Breast epithelium (tissue), 4 donors: Measurements from ENCODE around the gene CALY. TPM values are rescaled to one million over a fixed set of nuclear protein-coding genes. Genes with fewer than 3 reads are reported as not detected.

ENCODE experiments used
- DNase-seq, 2 donors: peaks; one replicate each; pipeline ENCODE4 v3.0.0-alpha.2; 2019; ENCODE audit warnings: low spot score in 2 of 2
- H3K27ac ChIP-seq, 2 donors: fragments of 200-600 bp; sonication (generic) in 1 of 2; one replicate each; pipeline ENCODE4 v1.5.1; 2016 to 2019; ENCODE audit warnings: mild to moderate bottlenecking in 1 of 2
- H3K27me3 ChIP-seq, 2 donors: fragments of 200-600 bp; sonication (generic) in 1 of 2; one replicate each; pipeline versions ENCODE4 v1.5.1 to v1.6.0; 2017 to 2019; ENCODE audit warnings: control low read depth in 1 of 2, mild to moderate bottlenecking in 1 of 2
- H3K36me3 ChIP-seq: fragments of 200-600 bp; one replicate; pipeline ENCODE4 v1.5.1; 2019
- H3K4me1 ChIP-seq, 2 donors: fragments of 200-600 bp; sonication (generic); one replicate each; pipeline ENCODE4 v1.5.1; 2016 to 2019; ENCODE audit warnings: control low read depth in 1 of 2
- H3K4me3 ChIP-seq, 3 donors: fragments of 200-600 bp; sonication (generic); 1 replicate in 2 of 3; 2 replicates in 1 of 3; pipeline ENCODE4 v1.5.1; 2016 to 2019; ENCODE audit warnings: mild to moderate bottlenecking in 3 of 3, moderate library complexity in 2 of 3
- H3K9me3 ChIP-seq, 2 donors: fragments of 200-600 bp; sonication (generic) in 1 of 2; one replicate each; pipeline ENCODE4 v1.5.1; 2016 to 2019; ENCODE audit warnings: control low read depth in 1 of 2
- CTCF ChIP-seq, 3 donors: fragments of 450-650 bp; IDR thresholded peaks; one replicate each; pipeline ENCODE4 v1.5.1; 2016 to 2017; ENCODE audit warnings: antibody characterized with exemption in 3 of 3, mild to moderate bottlenecking in 3 of 3, moderate library complexity in 3 of 3
- POLR2A ChIP-seq: fragments of 450-650 bp; IDR thresholded peaks from one replicate; pipeline ENCODE4 v1.6.1; 2016; ENCODE audit warnings: antibody characterized with exemption, mild to moderate bottlenecking, moderate library complexity
- POLR2AphosphoS5 ChIP-seq, 3 donors: sonication (generic); formaldehyde crosslinking; IDR thresholded peaks; one replicate each; pipeline ENCODE4 v1.6.1; 2017; ENCODE audit warnings: antibody characterized with exemption in 3 of 3
- intact Hi-C: fragments of 100-400 bp; cut with DNase I; formaldehyde crosslinking; loops from one replicate; pipeline ENCODE4 v1.15.1; 2023; ENCODE audit warnings: low total_unique reads
- total RNA-seq, 3 donors: library from RNA; depleted of rRNA; stranded (reverse); fragments of >200 nt; gene quantifications; one replicate each; pipeline ENCODE4 v1.1.0, GENCODE V29; 2016

The CALY gene
- total RNA-seq, 3 donors from 2014 or later = 0.66 TPM; not detected in 2

- Histone ChIP-seq H3K27me3 (no peaks in the 10 kb centered on the region), H3K4me3 (no peak overlapping the region), H3K4me1 (no peaks in the 10 kb centered on the region), H3K9me3 (no peaks in the 10 kb centered on the region), H3K36me3 (no peaks in the 10 kb centered on the region), H3K27ac (no peak overlapping the region)
- DNase-seq = no peak
- intact Hi-C loops = no loop called here
- no peak for TF ChIP-seq POLR2A
- TF ChIP-seq POLR2AphosphoS5 (IDR thresholded peaks at IDR 0.05) = no peak
- no peak for TF ChIP-seq CTCF (IDR thresholded peaks at IDR 0.05)
Observed at GRCh38 chr10:133313192-133313591, 23.5 kb downstream of the CALY start.

DNA sequence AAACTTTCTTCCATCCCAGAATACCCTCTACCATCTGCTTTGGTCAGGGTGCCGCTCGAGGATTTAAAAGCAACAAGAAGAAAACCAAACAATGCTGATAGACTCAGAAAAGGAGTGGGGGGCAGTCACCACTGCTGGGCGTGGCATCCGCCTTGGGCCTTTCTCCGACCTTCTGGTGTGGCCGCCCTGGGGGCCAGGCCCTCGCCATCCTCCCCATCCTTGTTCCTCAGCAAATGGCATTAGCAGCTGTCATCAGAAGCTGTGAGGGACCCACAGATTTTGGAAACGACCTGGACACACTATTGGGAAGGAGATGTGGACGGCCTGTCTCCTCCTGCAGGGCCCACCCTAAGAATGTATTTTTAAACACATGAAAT is 23.9 kb downstream of the CALY start:
- H3K27me3 ChIP-seq = no peaks in the 10 kb centered on the region
- intact Hi-C loops = no loop called here
- H3K36me3 ChIP-seq = no peaks in the 10 kb centered on the region
- no peaks in the 10 kb centered on the region for H3K9me3 ChIP-seq
- H3K27ac ChIP-seq = no peak overlapping the region
- H3K4me3 ChIP-seq = no peak overlapping the region
- H3K4me1 ChIP-seq = no peaks in the 10 kb centered on the region
- TF ChIP-seq CTCF (IDR thresholded peaks at IDR 0.05) (no peak), POLR2AphosphoS5 (IDR thresholded peaks at IDR 0.05) (no peak), POLR2A (no peak)
- DNase-seq = no peak

DNA sequence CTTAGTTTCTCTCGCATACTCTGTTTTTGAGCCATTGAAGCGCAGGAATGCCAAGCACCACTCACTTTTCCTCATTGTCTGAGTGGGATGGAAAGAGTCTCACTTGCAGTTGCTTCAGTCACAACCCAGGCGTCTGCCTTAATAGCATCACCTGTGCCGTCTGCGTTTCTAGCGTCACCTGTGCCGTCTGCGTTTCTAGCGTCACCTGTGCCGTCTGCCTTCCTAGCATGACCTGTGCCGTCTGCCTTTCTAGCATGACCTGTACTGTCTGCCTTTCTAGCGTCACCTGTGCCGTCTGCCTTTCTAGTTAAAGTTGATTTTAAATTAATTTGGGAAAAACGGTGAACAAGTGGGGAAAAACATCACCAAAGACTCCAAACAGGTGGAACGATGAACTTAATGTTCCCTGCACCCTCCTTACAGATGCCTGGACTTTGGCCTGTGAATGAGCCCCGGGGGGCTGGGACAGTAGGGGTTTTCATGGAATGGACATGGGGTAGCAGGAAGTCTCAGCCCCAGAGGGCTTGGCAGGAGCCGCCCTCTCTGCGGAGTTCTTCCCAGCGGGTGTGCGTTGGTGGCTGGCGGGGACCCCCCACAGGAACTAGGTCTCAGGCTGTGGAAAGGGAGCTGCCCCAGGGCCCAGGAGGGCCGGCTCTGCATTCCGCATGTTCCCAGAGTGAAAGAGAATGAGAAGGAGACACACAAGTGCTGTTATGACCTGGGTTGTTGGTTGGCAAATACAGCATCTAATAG is 24.5 kb downstream of the CALY start:
- Histone ChIP-seq H3K27me3 (no peaks in the 10 kb centered on the region), H3K27ac (no peak overlapping the region), H3K4me1 (peaks cover 0 to 5% of the 10 kb centered on the region in 2 donors), H3K9me3 (no peaks in the 10 kb centered on the region), H3K4me3 (no peak overlapping the region), H3K36me3 (no peaks in the 10 kb centered on the region)
- TF ChIP-seq CTCF (IDR thresholded peaks at IDR 0.05) = no peak
- intact Hi-C loops = no loop called here
- no peak for DNase-seq

DNA sequence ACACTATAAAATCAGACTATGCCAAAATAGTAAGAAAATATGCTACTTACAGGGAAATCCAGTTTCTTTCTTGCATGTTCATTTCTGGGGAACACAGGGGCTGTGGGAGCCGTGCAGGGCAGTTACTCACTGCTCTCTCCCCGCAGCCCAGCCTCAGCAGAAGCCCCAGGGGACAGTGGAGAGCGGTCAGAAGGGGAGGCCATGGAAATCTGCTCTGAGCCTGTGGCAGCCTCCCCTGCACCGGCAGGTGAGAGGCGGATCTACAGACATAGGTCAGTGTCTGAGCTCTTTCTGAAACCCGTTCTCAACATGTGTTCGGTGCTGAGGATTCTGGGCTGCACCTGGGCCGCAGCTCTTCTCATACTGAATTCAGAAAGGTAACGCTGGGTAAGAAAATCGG is 25.1 kb downstream of the CALY start:
- intact Hi-C loops = no loop called here
- H3K36me3 ChIP-seq = no peaks in the 10 kb centered on the region
- TF ChIP-seq POLR2A (no peak), POLR2AphosphoS5 (IDR thresholded peaks at IDR 0.05) (no peak), CTCF (IDR thresholded peaks at IDR 0.05) (no peak)

DNA sequence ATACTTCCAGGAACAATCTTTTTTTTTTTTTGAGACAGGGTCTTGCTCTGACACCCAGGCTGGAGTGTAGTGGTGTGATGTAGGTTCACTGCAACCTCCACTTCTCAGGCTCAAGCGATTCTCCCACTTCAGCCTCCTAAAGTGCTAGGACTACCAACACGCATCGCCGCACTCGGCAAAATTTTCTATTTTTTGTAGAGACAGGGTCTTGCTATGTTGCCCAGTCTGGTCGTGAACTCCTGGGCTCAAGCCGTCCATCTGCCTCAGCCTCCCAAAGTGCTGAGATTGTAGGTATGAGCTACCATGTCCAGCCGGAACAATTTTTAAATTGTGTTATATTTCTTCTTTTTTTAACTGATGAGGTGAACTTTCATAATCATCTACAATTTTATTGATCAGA is 25.9 kb downstream of the CALY start:
- intact Hi-C loops = no loop called here
- H3K4me3 ChIP-seq = no peak overlapping the region
- no peak overlapping the region for H3K27ac ChIP-seq
- H3K4me1 ChIP-seq = peaks cover 0 to 7% of the 10 kb centered on the region in 2 donors
- H3K9me3 ChIP-seq = no peaks in the 10 kb centered on the region
- no peak for TF ChIP-seq POLR2AphosphoS5 (IDR thresholded peaks at IDR 0.05)
- TF ChIP-seq CTCF (IDR thresholded peaks at IDR 0.05) = no peak
- TF ChIP-seq POLR2A = no peak
- no peak for DNase-seq
- H3K36me3 ChIP-seq = no peaks in the 10 kb centered on the region
- no peaks in the 10 kb centered on the region for H3K27me3 ChIP-seq

More for the DNA sequence above, 25.1 kb downstream of the CALY start:
- H3K4me1 ChIP-seq = peaks cover 0 to 7% of the 10 kb centered on the region in 2 donors
- DNase-seq = no peak
- H3K27ac ChIP-seq = no peak overlapping the region
- no peak overlapping the region for H3K4me3 ChIP-seq
- H3K27me3 ChIP-seq = no peaks in the 10 kb centered on the region
- no peaks in the 10 kb centered on the region for H3K9me3 ChIP-seq
